ENCODE data around the gene PINLYP.
A peak's percentile ranks its signal among the peaks of the same experiment; 100 is the strongest.

PINLYP gene

DNA sequence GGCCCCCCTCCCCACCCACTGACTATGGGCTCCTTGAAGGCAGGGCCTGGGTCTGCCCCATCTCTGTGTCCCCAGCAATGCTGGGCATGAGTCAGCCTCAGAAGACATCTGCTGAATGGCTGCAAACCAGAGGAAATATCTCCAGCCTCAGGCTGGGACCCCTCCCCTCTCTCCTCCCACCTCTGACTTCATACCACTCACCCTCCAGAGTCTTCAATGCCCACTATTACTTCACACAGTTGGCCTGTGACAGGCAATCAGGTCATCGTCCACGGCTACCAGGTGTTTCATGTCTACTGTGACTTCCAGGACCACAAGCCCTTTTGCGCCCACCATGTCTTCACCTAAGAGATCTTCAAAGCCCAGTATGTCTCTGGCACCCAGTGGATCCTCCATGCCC is 36.2 kb downstream of the PINLYP start, which contains the start of gene SRRM5:
SRRM5 (plus strand) TSS at position 301 of the 400 bp plus-strand sequence; CDS start at position 335, 34 bp downstream.
- no peak for TF ChIP-seq POLR2A (IDR thresholded peaks at IDR 0.05; ENCODE audit: extremely low read depth, insufficient read length)
- no peak for TF ChIP-seq MYC (IDR thresholded peaks at IDR 0.05; ENCODE audit: low read depth, low read length)
- TF ChIP-seq, protein P1, sequence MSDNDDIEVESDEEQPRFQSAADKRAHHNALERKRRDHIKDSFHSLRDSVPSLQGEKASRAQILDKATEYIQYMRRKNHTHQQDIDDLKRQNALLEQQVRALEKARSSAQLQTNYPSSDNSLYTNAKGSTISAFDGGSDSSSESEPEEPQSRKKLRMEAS (IDR thresholded peaks at IDR 0.05; ENCODE audit: low read depth, low read length), result no peak
- TF ChIP-seq, protein P2, sequence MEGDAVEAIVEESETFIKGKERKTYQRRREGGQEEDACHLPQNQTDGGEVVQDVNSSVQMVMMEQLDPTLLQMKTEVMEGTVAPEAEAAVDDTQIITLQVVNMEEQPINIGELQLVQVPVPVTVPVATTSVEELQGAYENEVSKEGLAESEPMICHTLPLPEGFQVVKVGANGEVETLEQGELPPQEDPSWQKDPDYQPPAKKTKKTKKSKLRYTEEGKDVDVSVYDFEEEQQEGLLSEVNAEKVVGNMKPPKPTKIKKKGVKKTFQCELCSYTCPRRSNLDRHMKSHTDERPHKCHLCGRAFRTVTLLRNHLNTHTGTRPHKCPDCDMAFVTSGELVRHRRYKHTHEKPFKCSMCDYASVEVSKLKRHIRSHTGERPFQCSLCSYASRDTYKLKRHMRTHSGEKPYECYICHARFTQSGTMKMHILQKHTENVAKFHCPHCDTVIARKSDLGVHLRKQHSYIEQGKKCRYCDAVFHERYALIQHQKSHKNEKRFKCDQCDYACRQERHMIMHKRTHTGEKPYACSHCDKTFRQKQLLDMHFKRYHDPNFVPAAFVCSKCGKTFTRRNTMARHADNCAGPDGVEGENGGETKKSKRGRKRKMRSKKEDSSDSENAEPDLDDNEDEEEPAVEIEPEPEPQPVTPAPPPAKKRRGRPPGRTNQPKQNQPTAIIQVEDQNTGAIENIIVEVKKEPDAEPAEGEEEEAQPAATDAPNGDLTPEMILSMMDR (IDR thresholded peaks at IDR 0.05; ENCODE audit: low read depth, low read length), result no peak
- H3K4me3 ChIP-seq (ENCODE audit: low read depth, low read length), result no peak within 1 kb of the TSS
- DNase-seq (ENCODE audit: low read depth), result no peak

DNA sequence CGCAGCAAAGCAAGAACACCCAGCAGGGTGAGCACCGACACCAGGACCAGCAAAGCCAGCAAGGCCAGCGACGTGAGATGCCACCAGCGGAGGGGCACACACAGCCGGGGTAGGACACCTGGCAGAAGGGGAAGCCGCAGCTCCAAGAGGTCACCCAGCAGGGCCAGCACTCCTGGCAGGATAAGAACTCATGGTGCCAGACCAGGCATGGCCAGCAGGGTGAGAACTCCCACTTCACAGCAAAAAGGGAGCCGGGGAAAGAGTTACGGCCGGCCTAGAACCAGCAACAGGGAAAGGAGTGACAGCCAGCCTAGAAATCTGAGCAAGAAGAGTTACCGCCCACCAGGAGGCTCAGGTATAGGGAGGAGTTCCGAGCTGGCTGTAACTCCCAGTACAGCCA is 36.8 kb downstream of the PINLYP start:
- H3K4me3 ChIP-seq (ENCODE audit: low read depth, low read length), result no peak overlapping the region
- TF ChIP-seq, protein P1 (IDR thresholded peaks at IDR 0.05; ENCODE audit: low read depth, low read length), result no peak
- TF ChIP-seq MYC (IDR thresholded peaks at IDR 0.05; ENCODE audit: low read depth, low read length), result no peak
- TF ChIP-seq POLR2A (IDR thresholded peaks at IDR 0.05; ENCODE audit: extremely low read depth, insufficient read length), result no peak
- TF ChIP-seq, protein P2 (IDR thresholded peaks at IDR 0.05; ENCODE audit: low read depth, low read length), result no peak
- no peak for DNase-seq (ENCODE audit: low read depth)

DNA sequence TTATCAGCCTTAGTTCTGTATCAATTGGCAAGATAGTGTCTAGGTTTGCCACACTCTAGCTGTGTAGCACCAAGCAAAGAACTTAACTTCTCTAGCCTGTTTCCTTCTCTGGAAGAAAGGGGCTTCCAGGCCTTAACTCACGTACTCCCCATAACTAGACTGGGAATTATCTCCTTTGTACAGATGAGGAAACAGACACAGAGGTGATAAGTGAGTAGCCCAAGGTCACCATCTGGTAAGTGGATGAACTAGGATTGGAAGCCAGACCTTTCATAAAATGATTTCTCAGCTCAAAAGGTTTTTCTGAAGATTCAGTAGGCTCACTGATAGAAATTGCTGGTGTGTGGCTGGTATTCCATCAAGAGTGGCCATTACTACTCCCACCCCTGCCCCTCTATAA is 40.7 kb downstream of the PINLYP start:
- H3K4me3 ChIP-seq (ENCODE audit: low read depth, low read length), result no peak overlapping the region
- no peak for DNase-seq (ENCODE audit: low read depth)
- no peak for TF ChIP-seq POLR2A (IDR thresholded peaks at IDR 0.05; ENCODE audit: extremely low read depth, insufficient read length)
- TF ChIP-seq, protein P2 (IDR thresholded peaks at IDR 0.05; ENCODE audit: low read depth, low read length), result no peak
- TF ChIP-seq, protein P1 (IDR thresholded peaks at IDR 0.05; ENCODE audit: low read depth, low read length), result no peak
- TF ChIP-seq MYC (IDR thresholded peaks at IDR 0.05; ENCODE audit: low read depth, low read length), result no peak

DNA sequence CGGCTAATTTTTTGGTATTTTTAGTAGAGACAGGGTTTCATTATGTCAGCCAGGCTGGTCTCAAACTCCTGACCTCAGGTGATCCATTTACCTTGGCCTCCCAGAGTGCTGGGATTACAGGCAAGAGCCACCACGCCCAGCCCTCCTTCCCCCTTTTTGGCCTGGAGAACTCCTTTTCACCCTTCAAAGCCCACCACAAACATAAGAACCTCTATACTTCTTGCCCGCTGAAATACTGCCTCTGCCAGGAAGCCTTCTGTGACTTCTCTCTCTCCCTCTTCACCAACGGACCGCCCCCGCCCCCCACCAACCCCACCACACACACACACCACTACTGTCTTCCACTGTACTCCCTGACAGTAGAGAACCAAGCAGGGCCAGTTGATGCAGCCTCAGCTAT is 41.4 kb downstream of the PINLYP start:
- TF ChIP-seq POLR2A (IDR thresholded peaks at IDR 0.05; ENCODE audit: extremely low read depth, insufficient read length) (no peak), MYC (IDR thresholded peaks at IDR 0.05; ENCODE audit: low read depth, low read length) (no peak)
- TF ChIP-seq, protein P1 (IDR thresholded peaks at IDR 0.05; ENCODE audit: low read depth, low read length), result no peak
- TF ChIP-seq, protein P2 (IDR thresholded peaks at IDR 0.05; ENCODE audit: low read depth, low read length), result no peak
- no peak for DNase-seq (ENCODE audit: low read depth)
- no peak overlapping the region for H3K4me3 ChIP-seq (ENCODE audit: low read depth, low read length)

DNA sequence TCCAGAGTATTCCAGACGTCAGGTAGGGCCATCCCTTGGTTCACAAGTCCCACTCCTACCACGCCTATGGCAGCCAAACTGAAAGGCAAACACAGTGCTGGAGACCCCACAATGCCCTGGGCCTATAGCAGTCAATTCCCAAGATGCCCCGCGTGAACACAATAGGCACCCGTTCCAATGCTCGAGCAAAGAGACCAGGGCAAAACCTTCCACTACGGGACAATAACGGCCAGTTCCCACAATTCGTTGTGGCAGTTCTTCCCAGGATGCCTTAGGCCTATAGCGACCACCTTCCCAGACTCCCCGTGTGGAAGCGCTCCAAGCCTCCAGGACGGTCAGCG is 43.3 kb downstream of the PINLYP start:
- TF ChIP-seq, protein P2 (IDR thresholded peaks at IDR 0.05; ENCODE audit: low read depth, low read length), result no peak
- TF ChIP-seq, protein P1 (IDR thresholded peaks at IDR 0.05; ENCODE audit: low read depth, low read length), result no peak
- TF ChIP-seq POLR2A (IDR thresholded peaks at IDR 0.05; ENCODE audit: extremely low read depth, insufficient read length), result no peak
- no peak for TF ChIP-seq MYC (IDR thresholded peaks at IDR 0.05; ENCODE audit: low read depth, low read length)

More for the DNA sequence above, 43.3 kb downstream of the PINLYP start:
- H3K4me3 ChIP-seq (ENCODE audit: low read depth, low read length), result peak overlapping the region; percentile 91
- peak; percentile 74 for DNase-seq (ENCODE audit: low read depth)
